Activated CD4-positive, alpha-beta T cell treated with anti-CD3 and anti-CD28 coated beads for 1 hour (primary cell): ENCODE data around the gene MYL11.

ENCODE experiments used
- DNase-seq: peaks from one replicate; pipeline ENCODE4 v3.0.0-alpha.2; 2020

The MYL11 gene

GRCh38 chr16:30397056-30397455, 22.5 kb downstream of the MYL11 start:
- DNase-seq: no peak

GRCh38 chr16:30397776-30398660, 23.4 kb downstream of the MYL11 start:
- DNase-seq: no peak

DNA sequence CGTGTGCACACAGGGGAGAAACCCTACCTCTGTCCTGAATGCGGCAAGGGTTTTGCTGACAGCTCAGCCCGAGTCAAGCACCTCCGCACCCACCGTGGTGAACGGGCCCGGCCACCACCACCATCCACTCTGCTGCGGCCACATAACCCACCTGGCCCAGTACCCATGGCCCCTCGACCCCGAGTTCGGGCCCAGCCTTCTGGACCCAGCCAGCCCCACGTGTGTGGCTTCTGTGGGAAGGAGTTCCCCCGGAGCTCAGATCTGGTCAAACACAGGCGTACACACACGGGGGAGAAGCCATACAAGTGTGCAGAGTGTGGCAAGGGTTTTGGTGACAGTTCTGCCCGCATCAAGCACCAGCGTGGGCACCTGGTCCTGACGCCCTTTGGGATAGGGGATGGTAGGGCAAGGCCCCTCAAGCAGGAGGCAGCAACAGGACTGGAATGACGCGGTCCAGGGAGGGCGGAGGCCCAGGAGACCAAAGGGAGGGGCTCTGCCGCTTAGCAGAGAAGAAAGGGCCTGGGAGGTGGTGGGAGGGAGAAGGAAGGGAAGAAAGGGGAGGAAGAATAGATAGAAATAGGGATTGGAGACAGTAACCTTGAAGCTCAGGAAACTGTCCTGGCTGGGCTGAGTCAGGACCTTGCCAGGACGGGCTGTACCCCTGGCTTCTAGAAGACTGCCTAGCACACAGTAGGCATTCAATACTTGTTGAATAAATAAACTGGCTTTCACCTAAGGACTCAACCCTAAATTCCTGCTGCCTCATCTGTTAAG, 24.2 kb downstream of the MYL11 start:
- DNase-seq: no peak

GRCh38 chr16:30399435-30400186, 25.0 kb downstream of the MYL11 start:
- DNase-seq: no peak

DNA sequence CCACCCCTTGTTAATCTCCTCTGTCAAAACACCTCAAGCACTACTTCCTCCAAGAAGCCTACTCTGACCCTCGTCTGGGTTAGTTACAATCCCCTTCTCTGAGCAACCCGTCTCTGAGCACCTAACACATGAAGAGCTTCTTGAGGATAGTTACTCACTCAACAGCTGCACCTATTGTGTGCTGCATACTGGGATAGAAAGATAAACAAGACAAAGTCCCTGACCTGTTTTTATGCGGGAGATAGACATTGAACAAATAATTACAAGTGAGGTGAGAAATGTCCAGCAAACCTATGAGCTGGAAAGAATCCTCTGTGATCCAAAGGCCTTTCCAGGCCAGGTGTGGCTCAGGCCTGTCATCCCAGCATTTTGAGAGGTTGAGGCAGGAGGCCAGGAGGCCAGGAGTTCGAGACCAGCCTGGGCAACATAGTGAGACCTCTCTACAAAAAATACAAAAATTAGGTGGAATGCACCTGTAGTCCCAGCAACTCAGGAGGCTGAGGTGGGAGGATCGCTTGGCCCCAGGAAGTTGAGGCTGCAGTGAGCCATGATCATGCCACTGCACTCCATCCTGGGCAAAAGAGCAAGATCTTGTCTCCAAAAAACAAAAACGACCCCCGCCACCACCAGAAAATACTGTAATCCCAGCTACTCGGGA, 27.3 kb downstream of the MYL11 start:
- no peak for DNase-seq

DNA sequence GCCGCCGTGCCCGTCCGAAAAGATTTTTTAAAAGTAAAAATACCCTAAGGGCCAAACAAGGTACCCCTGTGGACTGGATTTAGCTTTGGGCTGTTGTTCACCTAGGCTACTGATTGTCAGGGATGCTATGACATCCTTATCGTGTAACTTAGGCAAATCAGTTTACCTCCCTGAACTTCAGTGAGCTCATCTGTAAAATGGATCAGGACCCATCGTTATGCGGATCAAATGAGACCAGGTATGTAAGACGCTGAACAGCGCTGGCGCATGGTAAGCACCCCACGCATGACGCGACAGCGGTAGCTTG, 32.1 kb downstream of the MYL11 start:
- DNase-seq: no peak

DNA sequence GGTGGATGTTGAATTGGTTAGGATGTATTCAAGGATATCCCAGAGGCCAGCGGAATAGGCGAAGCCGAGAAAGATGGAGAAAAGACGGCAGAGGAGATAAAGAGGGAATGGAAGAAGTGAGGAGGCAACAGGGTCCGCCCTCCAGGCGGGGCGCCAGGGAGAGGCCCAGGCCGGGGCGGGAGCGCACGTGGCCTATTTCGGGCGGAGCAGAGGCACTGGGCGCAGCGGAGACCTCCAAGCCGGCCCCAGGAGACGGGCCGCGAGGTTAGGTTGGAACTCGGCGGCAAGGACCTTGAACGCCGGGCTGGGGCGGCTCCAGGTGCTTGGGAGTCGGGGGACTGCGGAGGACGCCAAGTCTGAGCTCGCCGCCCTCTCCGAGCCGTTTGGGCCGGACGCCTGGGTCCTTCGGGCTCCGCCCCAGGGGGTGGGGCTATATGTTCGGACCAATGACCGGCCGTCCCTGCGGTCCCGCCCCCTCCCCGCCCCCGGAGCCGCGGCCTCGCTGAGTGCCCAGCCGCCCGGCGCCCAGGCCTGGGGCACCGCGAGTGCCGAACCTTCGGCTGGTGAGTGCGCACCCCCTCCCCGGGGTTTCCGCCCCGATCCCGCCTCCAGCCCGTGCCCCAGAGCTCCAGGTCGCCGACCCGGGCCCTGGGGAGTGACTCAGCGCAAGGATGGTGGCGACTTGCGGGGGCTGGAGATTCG, 32.7 kb downstream of the MYL11 start, which contains the start of gene ZNF771:
Gene ZNF771, plus strand, starts transcription at position 505 of the 702 bp plus-strand sequence. CDS start 448 bp downstream, outside the sequence.
- DNase-seq: peak; percentile 76

- no peak for DNase-seq
Measured at GRCh38 chr16:30407804-30408534, 33.4 kb downstream of the MYL11 start.

DNA sequence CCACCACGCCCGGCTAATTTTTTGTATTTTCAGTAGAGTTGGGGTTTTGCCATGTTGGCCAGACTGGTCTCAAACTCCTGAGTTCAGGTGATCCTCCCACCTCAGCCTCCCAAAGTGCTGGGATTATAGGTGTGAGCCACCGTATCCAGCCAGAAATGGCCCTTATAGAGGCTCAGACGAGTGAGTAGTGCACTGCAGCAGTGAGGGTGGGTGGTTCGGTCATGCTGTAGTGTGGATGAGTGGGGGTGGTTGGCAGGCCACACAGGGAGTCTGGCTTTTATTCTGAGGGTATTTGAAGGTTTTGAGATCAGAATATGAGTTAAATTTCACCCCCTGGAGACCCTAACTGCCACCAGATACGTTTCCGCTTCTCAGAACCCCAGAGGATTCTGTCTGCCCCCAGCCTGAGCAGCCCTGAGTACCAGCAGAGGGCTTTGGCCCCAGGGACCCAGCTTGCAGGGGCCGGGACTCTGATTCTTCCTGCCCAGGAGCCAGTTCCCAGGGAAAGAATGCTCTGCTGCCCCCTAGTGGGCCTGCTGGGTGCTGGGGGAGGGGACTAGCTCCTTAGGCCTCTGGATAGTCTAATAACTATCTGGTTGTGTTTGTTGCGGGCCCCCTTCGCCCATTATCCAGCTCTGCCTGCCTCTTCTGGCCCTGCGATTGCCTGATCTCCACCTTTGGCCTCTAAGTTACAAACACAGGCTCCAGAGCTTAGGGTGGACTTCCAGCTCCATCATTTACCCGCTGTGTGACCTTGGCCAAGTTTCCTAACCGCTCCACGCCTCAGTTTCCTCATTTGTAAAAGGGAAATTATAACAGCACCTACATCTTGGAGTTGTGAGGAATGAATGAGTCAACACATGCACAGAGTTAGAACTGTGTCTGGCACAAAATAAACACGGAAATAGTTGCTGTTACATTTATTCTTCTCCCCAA, 34.8 kb downstream of the MYL11 start:
- peak; percentile 87 for DNase-seq

DNA sequence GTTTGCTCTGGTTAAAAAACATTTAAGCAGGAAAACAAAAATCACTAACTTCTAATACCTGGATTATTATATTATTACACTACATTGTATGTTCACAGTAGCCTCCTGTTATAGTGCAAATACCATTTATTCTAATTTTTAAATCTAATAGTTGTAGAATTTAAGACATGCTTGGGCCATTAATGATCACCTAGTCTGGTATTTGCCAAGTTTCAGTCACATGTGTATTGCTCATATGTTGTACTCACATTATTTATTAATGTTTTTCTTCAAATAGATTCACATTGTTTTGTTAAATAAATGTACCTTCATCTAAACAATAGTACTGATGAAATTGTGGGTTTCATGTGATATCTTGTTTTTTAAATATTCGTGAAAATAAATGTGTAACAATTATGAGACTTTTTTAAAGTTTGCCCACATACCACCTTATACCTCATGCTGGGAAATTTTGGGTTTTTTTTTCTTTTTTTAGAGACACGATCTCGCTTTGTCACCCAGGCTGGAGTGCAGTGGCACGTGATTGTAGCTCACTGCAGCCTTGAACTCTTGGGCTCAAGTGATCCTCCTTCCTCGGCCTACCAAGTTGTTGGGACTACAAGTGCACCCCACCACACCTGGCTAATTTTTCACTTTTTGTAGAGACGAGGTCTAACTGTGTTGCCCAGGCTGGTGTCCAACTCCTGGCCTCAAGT, 38.7 kb downstream of the MYL11 start:
- DNase-seq: no peak

DNA sequence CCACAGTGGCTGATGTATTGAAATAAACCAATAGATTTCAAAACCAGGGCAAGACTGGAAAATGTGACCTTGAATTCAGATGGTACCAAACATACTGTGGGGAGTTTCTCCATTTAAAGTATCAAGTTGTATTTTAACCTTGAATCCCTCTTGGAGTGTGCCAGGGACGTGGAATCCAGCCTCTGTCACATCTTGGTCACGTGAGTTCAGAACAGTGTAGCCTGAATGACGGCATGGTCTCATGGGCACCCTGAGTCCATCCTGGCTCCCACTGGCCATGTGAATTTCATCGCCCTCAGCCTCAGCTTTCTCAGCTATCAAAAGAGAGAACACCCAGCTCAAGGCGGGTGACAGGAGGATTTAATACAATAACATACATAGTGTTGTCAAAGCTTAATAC, 39.6 kb downstream of the MYL11 start:
- DNase-seq: no peak

GRCh38 chr16:30416047-30416603, 41.5 kb downstream of the MYL11 start:
- DNase-seq: no peak

DNA sequence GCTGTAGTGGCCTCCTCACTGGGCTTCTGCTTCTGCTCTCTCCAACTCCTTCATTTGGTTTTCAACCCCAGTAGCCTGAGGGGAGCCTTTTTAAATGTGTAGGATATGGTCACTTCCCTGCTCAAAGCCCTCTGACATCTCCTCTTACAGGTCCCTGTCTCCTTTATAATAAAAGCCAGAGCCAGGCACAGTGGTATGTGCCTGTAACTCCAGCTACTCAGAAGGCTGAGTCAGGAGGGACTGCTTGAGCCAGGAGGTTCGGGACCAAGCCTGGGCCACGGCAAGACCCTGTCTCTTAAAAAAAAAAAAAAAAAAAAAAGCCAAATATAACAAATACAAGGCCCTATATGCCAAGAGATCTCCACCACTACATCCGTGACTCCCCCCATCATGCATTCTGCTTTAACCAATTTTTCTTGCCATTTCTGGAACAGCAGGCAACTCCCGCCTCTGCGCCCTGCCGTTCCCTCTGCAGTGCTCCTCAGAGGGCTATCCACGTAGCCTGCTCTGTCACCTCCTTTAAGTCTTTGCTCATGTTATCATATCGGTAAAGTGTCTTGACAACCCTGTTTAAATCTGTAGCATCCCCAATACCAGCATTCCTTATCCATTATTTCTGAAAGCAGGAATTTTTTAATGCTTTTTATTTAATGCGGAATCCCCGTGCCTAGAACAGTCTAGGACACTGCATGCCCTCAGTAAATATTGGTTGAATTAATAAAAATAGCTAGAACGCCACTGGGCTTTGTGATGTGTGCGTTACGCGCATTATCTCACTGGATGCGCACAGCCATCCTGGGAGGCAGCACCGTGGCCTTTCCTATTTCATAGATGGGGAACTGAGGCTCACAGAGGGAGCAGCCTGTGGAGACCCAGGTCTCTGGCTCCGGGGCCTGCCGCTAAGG, 42.3 kb downstream of the MYL11 start:
- DNase-seq: no peak

GRCh38 chr16:30417529-30418349, 43.1 kb downstream of the MYL11 start:
- DNase-seq: peak; percentile 85

DNA sequence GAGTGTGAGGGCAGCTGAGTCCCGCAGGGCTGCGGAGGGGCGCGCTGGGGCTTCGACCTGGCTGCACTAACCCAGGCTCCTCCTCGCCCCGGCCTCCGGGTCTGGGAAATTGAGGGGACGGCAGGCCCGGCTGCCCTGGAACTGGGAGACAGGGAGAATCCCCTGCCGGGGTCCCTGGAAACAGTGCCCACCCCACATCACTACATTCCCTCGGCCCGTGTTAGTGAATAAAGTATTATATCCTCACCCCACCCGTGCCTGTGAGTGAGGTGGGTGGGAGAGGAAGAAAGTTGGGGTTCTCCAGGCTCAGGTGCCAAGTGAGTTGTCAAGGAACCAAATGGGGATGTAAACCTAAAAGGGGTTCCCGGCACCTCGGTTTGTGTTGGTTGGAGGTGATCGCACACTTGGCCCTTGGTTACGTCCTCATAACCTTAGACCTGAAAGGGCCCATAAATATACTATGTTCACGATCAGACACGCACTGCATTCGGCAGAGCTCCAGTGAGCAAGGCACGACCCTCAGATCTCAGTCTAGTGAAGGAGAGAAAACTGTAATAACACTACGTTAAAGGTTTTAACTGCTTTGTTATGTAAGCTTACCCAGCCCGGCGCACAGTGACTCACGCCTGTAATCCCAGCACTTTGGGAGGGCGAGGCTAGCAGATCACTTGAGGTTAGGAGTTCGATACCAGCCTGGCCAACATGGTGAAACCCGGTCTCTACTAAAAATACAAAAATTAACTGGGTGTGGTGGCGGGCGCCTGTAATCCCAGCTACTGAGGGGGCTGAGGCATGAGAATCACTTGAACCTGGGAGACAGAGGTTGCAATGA, 44.0 kb downstream of the MYL11 start:
- DNase-seq: no peak

GRCh38 chr16:30421010-30421409, 46.4 kb downstream of the MYL11 start:
- no peak for DNase-seq
